WTC11 (cell line): ENCODE data around the gene TXNDC5. TPM values are rescaled to one million over a fixed set of nuclear protein-coding genes. Genes with fewer than 3 reads are reported as not detected.

ENCODE experiments used
- ATAC-seq: fragments of 200-7000 bp; cut with Tn5 transposase; 2 replicates; pipeline ENCODE4 v1.10.0; 2021; ENCODE audit warnings: mild to moderate bottlenecking, moderate library complexity
- CTCF ChIA-PET: fragments of 300-600 bp; sonication (Branson Sonifier 250); formaldehyde crosslinking; loops from one replicate; lab custom pipeline; 2021; ENCODE audit warnings: antibody characterized with exemption; lab: Charles Lee
- POLR2A ChIA-PET: fragments of 350-600 bp; sonication (Branson Sonifier 250); formaldehyde crosslinking; loops from one replicate; lab custom pipeline; 2021; ENCODE audit warnings: antibody characterized with exemption; lab: Charles Lee
- DNase-seq: peaks from one replicate; pipeline ENCODE4 v3.0.0; 2021; ENCODE audit warnings: low spot score
- H3K27ac Mint-ChIP-seq: 2 replicates; pipeline ENCODE4 v1.8.0; 2021; ENCODE audit warnings: mixed read lengths
- H3K27me3 Mint-ChIP-seq: 2 replicates; pipeline ENCODE4 v1.8.0; 2021; ENCODE audit warnings: low read depth, mild to moderate bottlenecking, moderate library complexity, mixed read lengths
- H3K36me3 Mint-ChIP-seq: 2 replicates; pipeline ENCODE4 v1.8.0; 2021; ENCODE audit warnings: mixed read lengths
- H3K4me1 Mint-ChIP-seq: 2 replicates; pipeline ENCODE4 v1.8.0; 2022; ENCODE audit warnings: mixed read lengths
- H3K4me3 Mint-ChIP-seq: 2 replicates; pipeline ENCODE4 v1.8.0; 2021; ENCODE audit warnings: mild to moderate bottlenecking, moderate library complexity, mixed read lengths
- H3K9me3 Mint-ChIP-seq: 2 replicates; pipeline ENCODE4 v1.8.0; 2021; ENCODE audit warnings: mixed read lengths
- ATF6 ChIP-seq: sonication (generic); formaldehyde crosslinking; IDR thresholded peaks from 2 replicates; pipeline ENCODE4 v1.8.1; 2023; ENCODE audit warnings: mild to moderate bottlenecking, missing genetic modification reagents
- CREB1 ChIP-seq: sonication (generic); formaldehyde crosslinking; IDR thresholded peaks from 2 replicates; pipeline ENCODE4 v1.8.0; 2023; ENCODE audit warnings: mild to moderate bottlenecking, missing genetic modification reagents
- ETV6 ChIP-seq: sonication (generic); formaldehyde crosslinking; IDR thresholded peaks from 2 replicates; pipeline ENCODE4 v1.8.1; 2022; ENCODE audit warnings: mild to moderate bottlenecking, missing genetic modification reagents
- FOXP1 ChIP-seq: sonication (generic); formaldehyde crosslinking; IDR thresholded peaks from 2 replicates; pipeline ENCODE4 v1.8.0; 2022; ENCODE audit warnings: missing genetic modification reagents, mild to moderate bottlenecking, moderate library complexity, borderline replicate concordance
- FOXP4 ChIP-seq: sonication (generic); formaldehyde crosslinking; IDR thresholded peaks from 2 replicates; pipeline ENCODE4 v1.8.0; 2022; ENCODE audit warnings: mild to moderate bottlenecking, missing genetic modification reagents
- IRF2 ChIP-seq: sonication (generic); formaldehyde crosslinking; IDR thresholded peaks from 2 replicates; pipeline ENCODE4 v1.8.0; 2022; ENCODE audit warnings: low read depth, missing genetic modification reagents, borderline replicate concordance
- MXD4 ChIP-seq: fragments of 250-450 bp; sonication (Bioruptor Pico); IDR thresholded peaks from 2 replicates; pipeline ENCODE4 v1.8.0; 2021; ENCODE audit warnings: mild to moderate bottlenecking, moderate library complexity, borderline replicate concordance
- MYBL2 ChIP-seq: sonication (generic); formaldehyde crosslinking; IDR thresholded peaks from 2 replicates; pipeline ENCODE4 v1.8.1; 2023; ENCODE audit warnings: mild to moderate bottlenecking, moderate library complexity, missing genetic modification reagents
- NFATC4 ChIP-seq: fragments of 250-450 bp; sonication (Bioruptor Pico); IDR thresholded peaks from 2 replicates; pipeline ENCODE4 v1.9.0; 2021; ENCODE audit warnings: mild to moderate bottlenecking
- PREB ChIP-seq: sonication (generic); formaldehyde crosslinking; IDR thresholded peaks from 2 replicates; pipeline ENCODE4 v1.8.1; 2022; ENCODE audit warnings: mild to moderate bottlenecking, missing genetic modification reagents, moderate library complexity, borderline replicate concordance
- SMAD3 ChIP-seq: sonication (generic); formaldehyde crosslinking; IDR thresholded peaks from 2 replicates; pipeline ENCODE4 v1.8.0; 2022; ENCODE audit warnings: missing genetic modification reagents, mild to moderate bottlenecking, borderline replicate concordance
- USF2 ChIP-seq: sonication (generic); formaldehyde crosslinking; IDR thresholded peaks from 2 replicates; pipeline ENCODE4 v1.8.1; 2023; ENCODE audit warnings: mild to moderate bottlenecking, missing genetic modification reagents, moderate library complexity
- ZNF219 ChIP-seq: sonication (generic); formaldehyde crosslinking; IDR thresholded peaks from 2 replicates; pipeline ENCODE4 v1.8.0; 2023; ENCODE audit warnings: missing genetic modification reagents, mild to moderate bottlenecking, borderline replicate concordance
- ZNF232 ChIP-seq: sonication (generic); formaldehyde crosslinking; IDR thresholded peaks from 2 replicates; pipeline ENCODE4 v1.8.0; 2022; ENCODE audit warnings: mild to moderate bottlenecking, missing genetic modification reagents
- ZNF317 ChIP-seq: sonication (generic); formaldehyde crosslinking; IDR thresholded peaks from 2 replicates; pipeline ENCODE4 v1.8.1; 2023; ENCODE audit warnings: low read depth, mild to moderate bottlenecking, moderate library complexity, missing genetic modification reagents, borderline replicate concordance
- ZNF416 ChIP-seq: fragments of 250-450 bp; sonication (Bioruptor Pico); IDR thresholded peaks from 2 replicates; pipeline ENCODE4 v1.9.0; 2021; ENCODE audit warnings: mild to moderate bottlenecking, inconsistent platforms
- ZNF423 ChIP-seq: fragments of 250-450 bp; sonication (Bioruptor Pico); IDR thresholded peaks from 2 replicates; pipeline ENCODE4 v2.1.2; 2022; ENCODE audit warnings: mild to moderate bottlenecking, moderate library complexity
- ZNF671 ChIP-seq: fragments of 250-450 bp; sonication (Bioruptor Pico); IDR thresholded peaks from 2 replicates; pipeline ENCODE4 v1.8.0; 2021; ENCODE audit warnings: mild to moderate bottlenecking
- ZSCAN18 ChIP-seq: fragments of 250-450 bp; sonication (Bioruptor Pico); IDR thresholded peaks from 2 replicates; pipeline ENCODE4 v2.1.2; 2022; ENCODE audit warnings: mild to moderate bottlenecking, moderate library complexity
- total RNA-seq: library from RNA; stranded (reverse); gene quantifications from 3 replicates; pipeline ENCODE4 v1.2.3, GENCODE V29; 2021
- TF ChIP-seq, protein P1 (sequence below): sonication (generic); formaldehyde crosslinking; IDR thresholded peaks from 2 replicates; pipeline ENCODE4 v1.8.1; 2023; ENCODE audit warnings: mild to moderate bottlenecking, missing genetic modification reagents, moderate library complexity
- TF ChIP-seq, protein P2 (sequence below): sonication (generic); formaldehyde crosslinking; IDR thresholded peaks from 2 replicates; pipeline ENCODE4 v1.8.0; 2022; ENCODE audit warnings: mild to moderate bottlenecking, missing genetic modification reagents

The TXNDC5 gene
- total RNA-seq, 1 experiment from 2014 or later: 141 TPM

DNA sequence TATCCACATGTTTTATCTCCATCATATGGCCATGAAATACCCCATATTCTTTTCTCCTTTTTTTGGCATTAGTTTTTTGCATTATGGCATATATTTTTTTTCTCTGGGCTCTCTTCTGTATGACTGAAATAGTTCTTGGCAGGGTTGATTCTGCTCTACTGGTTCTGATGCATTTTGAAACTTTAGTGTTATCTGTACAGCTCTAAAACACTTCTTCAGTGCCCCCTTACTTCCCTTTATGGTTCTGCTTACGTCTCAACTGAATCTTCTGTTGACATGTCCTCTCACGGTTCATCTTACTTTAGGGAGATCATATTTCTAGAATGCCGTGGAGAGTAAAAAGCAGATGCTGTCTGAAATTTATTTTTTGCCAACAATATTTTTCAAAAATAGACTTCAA lies 23.2 kb upstream of the TXNDC5 start:
- no peak overlapping the region for H3K4me3 Mint-ChIP-seq
- H3K9me3 Mint-ChIP-seq: no peaks in the 10 kb centered on the region
- H3K27ac Mint-ChIP-seq: no peak overlapping the region
- H3K27me3 Mint-ChIP-seq: peaks cover 4% of the 10 kb centered on the region
- POLR2A ChIA-PET: no interaction called here
- no peaks in the 10 kb centered on the region for H3K4me1 Mint-ChIP-seq
- DNase-seq (no peak), ATAC-seq (no peak)
- CTCF ChIA-PET: no interaction called here
- H3K36me3 Mint-ChIP-seq: no peaks in the 10 kb centered on the region
- TF ChIP-seq IRF2 (CRISPR knock-in tag) (no peak), ZNF671 (CRISPR knock-in tag) (no peak), MYBL2 (CRISPR knock-in tag) (no peak), ZSCAN18 (CRISPR knock-in tag) (no peak), ETV6 (CRISPR knock-in tag) (no peak), FOXP1 (CRISPR knock-in tag) (no peak), CREB1 (no peak), ZNF423 (CRISPR knock-in tag) (no peak), NFATC4 (no peak), ZNF416 (CRISPR knock-in tag) (no peak), MXD4 (CRISPR knock-in tag) (no peak), ZNF232 (CRISPR knock-in tag) (no peak), PREB (CRISPR knock-in tag) (no peak)
- TF ChIP-seq, protein P1, sequence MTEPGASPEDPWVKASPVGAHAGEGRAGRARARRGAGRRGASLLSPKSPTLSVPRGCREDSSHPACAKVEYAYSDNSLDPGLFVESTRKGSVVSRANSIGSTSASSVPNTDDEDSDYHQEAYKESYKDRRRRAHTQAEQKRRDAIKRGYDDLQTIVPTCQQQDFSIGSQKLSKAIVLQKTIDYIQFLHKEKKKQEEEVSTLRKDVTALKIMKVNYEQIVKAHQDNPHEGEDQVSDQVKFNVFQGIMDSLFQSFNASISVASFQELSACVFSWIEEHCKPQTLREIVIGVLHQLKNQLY (CRISPR knock-in tag): no peak

DNA sequence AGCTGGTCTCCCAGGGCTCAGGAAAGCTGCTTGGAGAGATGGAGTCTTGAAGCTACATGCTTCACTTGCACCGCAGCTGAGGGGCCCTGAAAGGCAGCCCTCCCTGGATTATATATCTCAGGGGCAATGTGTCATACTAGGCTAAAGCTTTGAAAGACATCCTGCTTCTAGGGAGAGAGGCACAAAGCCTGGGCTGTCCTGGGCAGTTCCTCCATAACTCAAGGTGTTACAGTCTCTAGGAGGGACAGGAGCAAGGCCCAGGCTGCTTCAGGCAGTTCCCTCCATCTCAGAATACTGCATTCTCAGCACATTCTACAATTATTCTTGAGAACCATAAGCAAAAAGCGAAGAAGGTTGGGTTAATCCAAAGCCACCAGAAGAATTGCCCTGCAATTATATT lies 22.0 kb upstream of the TXNDC5 start:
- Mint-ChIP-seq H3K36me3 (no peaks in the 10 kb centered on the region), H3K4me1 (no peaks in the 10 kb centered on the region), H3K9me3 (0 out of 2 replicates have a peak, but pooled peaks cover 2% of the 10 kb centered on the region), H3K4me3 (no peak overlapping the region), H3K27me3 (peaks cover 5% of the 10 kb centered on the region), H3K27ac (no peak overlapping the region)
- no peak for DNase-seq
- ATAC-seq: no peak
- ChIA-PET CTCF (no interaction called here), POLR2A (no interaction called here)
- TF ChIP-seq ZSCAN18 (CRISPR knock-in tag): no peak
- no peak for TF ChIP-seq ZNF219 (CRISPR knock-in tag)
- no peak for TF ChIP-seq FOXP4 (CRISPR knock-in tag)
- no peak for TF ChIP-seq USF2 (CRISPR knock-in tag)
- TF ChIP-seq, protein P2, sequence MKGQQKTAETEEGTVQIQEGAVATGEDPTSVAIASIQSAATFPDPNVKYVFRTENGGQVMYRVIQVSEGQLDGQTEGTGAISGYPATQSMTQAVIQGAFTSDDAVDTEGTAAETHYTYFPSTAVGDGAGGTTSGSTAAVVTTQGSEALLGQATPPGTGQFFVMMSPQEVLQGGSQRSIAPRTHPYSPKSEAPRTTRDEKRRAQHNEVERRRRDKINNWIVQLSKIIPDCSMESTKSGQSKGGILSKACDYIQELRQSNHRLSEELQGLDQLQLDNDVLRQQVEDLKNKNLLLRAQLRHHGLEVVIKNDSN (CRISPR knock-in tag): no peak
- no peak for TF ChIP-seq MXD4 (CRISPR knock-in tag)
- no peak for TF ChIP-seq CREB1
- TF ChIP-seq ATF6: no peak
- TF ChIP-seq ZNF317: no peak
- TF ChIP-seq SMAD3: no peak
- no peak for TF ChIP-seq ZNF423 (CRISPR knock-in tag)
